Suprapubic skin (tissue), 4 donors: ENCODE results near the gene METTL22. TPM values are rescaled to one million over a fixed set of nuclear protein-coding genes. Genes with fewer than 3 reads are reported as not detected.

Experiments used
- DNase-seq, 2 donors: peaks; one replicate each; pipeline ENCODE4 v3.0.0-alpha.2; 2019; ENCODE audit warnings: low spot score in 2 of 2
- H3K27ac ChIP-seq: fragments of 200-600 bp; sonication (generic); one replicate; pipeline ENCODE4 v1.5.1; 2019
- H3K27me3 ChIP-seq: fragments of 200-600 bp; sonication (generic); one replicate; pipeline ENCODE4 v1.5.1; 2019
- H3K36me3 ChIP-seq: fragments of 200-600 bp; sonication (generic); one replicate; pipeline ENCODE4 v1.5.1; 2019
- H3K4me1 ChIP-seq: fragments of 200-600 bp; sonication (generic); one replicate; pipeline ENCODE4 v1.5.1; 2019
- H3K4me3 ChIP-seq: fragments of 200-600 bp; sonication (generic); one replicate; pipeline ENCODE4 v1.5.1; 2019; ENCODE audit warnings: mild to moderate bottlenecking
- H3K9me3 ChIP-seq: fragments of 200-600 bp; sonication (generic); one replicate; pipeline ENCODE4 v1.5.1; 2019
- EP300 ChIP-seq: sonication (generic); formaldehyde crosslinking; IDR thresholded peaks from one replicate; pipeline ENCODE4 v1.6.1; 2017; ENCODE audit warnings: antibody characterized with exemption
- POLR2A ChIP-seq, 2 donors: fragments of 450-650 bp; IDR thresholded peaks; one replicate each; pipeline ENCODE4 v1.6.1; 2017; ENCODE audit warnings: antibody characterized with exemption in 2 of 2, mild to moderate bottlenecking in 2 of 2, moderate library complexity in 2 of 2
- POLR2AphosphoS5 ChIP-seq, 3 donors: sonication (generic); formaldehyde crosslinking; IDR thresholded peaks; one replicate each; pipeline ENCODE4 v1.6.1; 2017; ENCODE audit warnings: antibody characterized with exemption in 3 of 3
- WGBS: methylation state at CpG from one replicate; pipeline ENCODE4 v1.1.5; 2018; 5-methylcytosine and 5-hydroxymethylcytosine counted together
- total RNA-seq, 4 donors: library from RNA; depleted of rRNA; stranded (reverse); fragments of >200 nt; gene quantifications; one replicate each; pipeline ENCODE4 v1.1.0, GENCODE V29; 2016
- TF ChIP-seq, protein P1 (sequence below), 2 donors: fragments of 200-600 bp in 1 of 2; fragments of 450-650 bp in 1 of 2; sonication (generic) in 1 of 2; IDR thresholded peaks; one replicate each; pipeline ENCODE4 v1.5.1; 2016 to 2019; ENCODE audit warnings: antibody characterized with exemption in 2 of 2, mild to moderate bottlenecking in 1 of 2, moderate library complexity in 1 of 2

METTL22 gene
- total RNA-seq, 4 donors from 2014 or later, result 15.5 to 114 (median 28.3) TPM

GRCh38 chr16:8642146-8642545 lies 20.6 kb downstream of the METTL22 start:
- peaks cover 91% of the 10 kb centered on the region for H3K36me3 ChIP-seq

DNA sequence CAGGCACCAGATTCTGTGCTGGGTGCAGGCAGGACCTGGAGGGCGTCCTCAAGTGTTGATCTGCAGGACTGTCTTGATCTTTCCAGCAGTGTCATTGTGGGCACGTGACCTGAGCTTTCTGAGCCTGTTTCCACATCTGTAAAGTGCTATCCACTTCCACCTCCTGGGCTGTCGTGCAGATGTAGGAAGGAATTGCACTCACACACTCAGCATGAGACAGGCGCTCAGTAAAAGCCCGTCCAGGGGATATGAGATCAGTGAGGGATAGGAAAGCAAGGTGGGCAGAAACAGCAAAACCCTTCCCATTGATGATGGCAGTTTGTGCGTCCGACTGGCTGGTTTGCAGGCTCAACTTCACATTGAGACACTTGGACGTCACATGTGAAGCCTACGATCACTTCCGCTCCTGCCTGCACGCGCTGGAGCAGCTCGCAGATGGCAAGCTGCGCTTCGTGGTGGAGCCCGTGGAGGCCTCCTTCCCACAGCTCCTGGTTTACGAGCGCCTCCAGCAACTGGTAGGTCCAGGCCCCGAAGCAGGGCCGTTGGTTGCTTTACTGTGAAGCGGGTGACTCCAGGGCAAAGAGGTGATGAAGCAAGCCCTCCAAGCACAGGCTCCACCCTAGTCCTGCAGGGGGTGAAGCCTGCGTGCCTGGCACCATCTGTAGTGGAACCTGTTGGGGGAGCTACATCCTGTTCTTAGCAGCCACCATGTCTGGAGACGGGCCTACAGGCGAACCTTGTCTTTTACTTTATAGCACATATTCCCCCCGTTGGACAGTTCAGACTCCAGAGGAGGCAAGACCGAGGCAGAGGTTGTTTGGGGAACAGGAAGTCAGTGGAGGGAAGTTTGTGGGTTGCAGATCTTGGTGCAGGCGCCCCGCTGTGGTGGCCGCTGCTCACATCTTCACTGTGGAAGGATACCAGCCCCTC lies 23.0 kb downstream of the METTL22 start:
- H3K27ac ChIP-seq, result no peak overlapping the region
- no peak for TF ChIP-seq POLR2A (IDR thresholded peaks at IDR 0.05)
- TF ChIP-seq, protein P1, sequence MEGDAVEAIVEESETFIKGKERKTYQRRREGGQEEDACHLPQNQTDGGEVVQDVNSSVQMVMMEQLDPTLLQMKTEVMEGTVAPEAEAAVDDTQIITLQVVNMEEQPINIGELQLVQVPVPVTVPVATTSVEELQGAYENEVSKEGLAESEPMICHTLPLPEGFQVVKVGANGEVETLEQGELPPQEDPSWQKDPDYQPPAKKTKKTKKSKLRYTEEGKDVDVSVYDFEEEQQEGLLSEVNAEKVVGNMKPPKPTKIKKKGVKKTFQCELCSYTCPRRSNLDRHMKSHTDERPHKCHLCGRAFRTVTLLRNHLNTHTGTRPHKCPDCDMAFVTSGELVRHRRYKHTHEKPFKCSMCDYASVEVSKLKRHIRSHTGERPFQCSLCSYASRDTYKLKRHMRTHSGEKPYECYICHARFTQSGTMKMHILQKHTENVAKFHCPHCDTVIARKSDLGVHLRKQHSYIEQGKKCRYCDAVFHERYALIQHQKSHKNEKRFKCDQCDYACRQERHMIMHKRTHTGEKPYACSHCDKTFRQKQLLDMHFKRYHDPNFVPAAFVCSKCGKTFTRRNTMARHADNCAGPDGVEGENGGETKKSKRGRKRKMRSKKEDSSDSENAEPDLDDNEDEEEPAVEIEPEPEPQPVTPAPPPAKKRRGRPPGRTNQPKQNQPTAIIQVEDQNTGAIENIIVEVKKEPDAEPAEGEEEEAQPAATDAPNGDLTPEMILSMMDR (IDR thresholded peaks at IDR 0.05), result no peak
- no peak for TF ChIP-seq POLR2AphosphoS5 (IDR thresholded peaks at IDR 0.05)
- no peak for TF ChIP-seq EP300
- H3K4me3 ChIP-seq, result no peak overlapping the region
- H3K36me3 ChIP-seq, result peaks cover 88% of the 10 kb centered on the region
- no peak for DNase-seq
- no peaks in the 10 kb centered on the region for H3K27me3 ChIP-seq
- no peaks in the 10 kb centered on the region for H3K4me1 ChIP-seq
- no peaks in the 10 kb centered on the region for H3K9me3 ChIP-seq
- 78% methylated on average over 22 of the region's 29 CpGs for WGBS

More at GRCh38 chr16:8642146-8642545, 20.6 kb downstream of the METTL22 start:
- H3K4me1 ChIP-seq, result no peaks in the 10 kb centered on the region
- DNase-seq, result no peak
- no peak overlapping the region for H3K4me3 ChIP-seq
- 83% methylated on average over 16 of the region's 16 CpGs for WGBS
- H3K27me3 ChIP-seq, result no peaks in the 10 kb centered on the region
- H3K9me3 ChIP-seq, result no peaks in the 10 kb centered on the region
- no peak overlapping the region for H3K27ac ChIP-seq
- TF ChIP-seq, protein P1 (IDR thresholded peaks at IDR 0.05), result no peak
- TF ChIP-seq POLR2AphosphoS5 (IDR thresholded peaks at IDR 0.05) (no peak), EP300 (no peak), POLR2A (IDR thresholded peaks at IDR 0.05) (no peak)

DNA sequence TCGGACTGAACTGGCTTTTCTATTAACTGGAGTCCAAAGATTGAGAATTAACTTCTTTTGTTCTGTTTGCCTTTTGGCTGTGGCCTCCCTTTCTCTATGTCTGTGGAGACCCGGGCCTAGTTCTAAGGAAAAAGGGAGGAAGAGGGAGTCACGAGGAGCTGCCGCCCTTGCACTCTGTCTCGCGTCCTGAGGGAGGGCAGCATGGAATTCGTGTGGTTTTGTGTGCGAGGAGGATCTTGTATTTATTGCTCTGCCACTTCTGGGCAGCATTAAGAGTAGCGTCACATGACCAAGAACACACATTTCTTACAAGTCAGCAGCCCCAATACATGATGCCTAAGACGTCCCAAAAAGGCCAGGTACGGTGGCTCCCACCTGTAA lies 23.6 kb downstream of the METTL22 start:
- TF ChIP-seq POLR2A (IDR thresholded peaks at IDR 0.05), result no peak
- H3K9me3 ChIP-seq, result no peaks in the 10 kb centered on the region
- 72% methylated on average over 11 of the region's 11 CpGs for WGBS
- no peak overlapping the region for H3K4me3 ChIP-seq
- H3K27me3 ChIP-seq, result no peaks in the 10 kb centered on the region
- peaks cover 82% of the 10 kb centered on the region for H3K36me3 ChIP-seq
- no peak overlapping the region for H3K27ac ChIP-seq
- DNase-seq, result no peak
- no peaks in the 10 kb centered on the region for H3K4me1 ChIP-seq

GRCh38 chr16:8645831-8646230 lies 24.3 kb downstream of the METTL22 start:
- TF ChIP-seq POLR2A (IDR thresholded peaks at IDR 0.05) (no peak), POLR2AphosphoS5 (IDR thresholded peaks at IDR 0.05) (no peak), EP300 (no peak)
- TF ChIP-seq, protein P1 (IDR thresholded peaks at IDR 0.05), result no peak
- no peaks in the 10 kb centered on the region for H3K27me3 ChIP-seq
- H3K27ac ChIP-seq, result no peak overlapping the region
- peaks cover 82% of the 10 kb centered on the region for H3K36me3 ChIP-seq
- no peak for DNase-seq
- no peaks in the 10 kb centered on the region for H3K4me1 ChIP-seq
- WGBS, result 76% methylated on average over 13 of the region's 13 CpGs
- H3K4me3 ChIP-seq, result no peak overlapping the region
- no peaks in the 10 kb centered on the region for H3K9me3 ChIP-seq

DNA sequence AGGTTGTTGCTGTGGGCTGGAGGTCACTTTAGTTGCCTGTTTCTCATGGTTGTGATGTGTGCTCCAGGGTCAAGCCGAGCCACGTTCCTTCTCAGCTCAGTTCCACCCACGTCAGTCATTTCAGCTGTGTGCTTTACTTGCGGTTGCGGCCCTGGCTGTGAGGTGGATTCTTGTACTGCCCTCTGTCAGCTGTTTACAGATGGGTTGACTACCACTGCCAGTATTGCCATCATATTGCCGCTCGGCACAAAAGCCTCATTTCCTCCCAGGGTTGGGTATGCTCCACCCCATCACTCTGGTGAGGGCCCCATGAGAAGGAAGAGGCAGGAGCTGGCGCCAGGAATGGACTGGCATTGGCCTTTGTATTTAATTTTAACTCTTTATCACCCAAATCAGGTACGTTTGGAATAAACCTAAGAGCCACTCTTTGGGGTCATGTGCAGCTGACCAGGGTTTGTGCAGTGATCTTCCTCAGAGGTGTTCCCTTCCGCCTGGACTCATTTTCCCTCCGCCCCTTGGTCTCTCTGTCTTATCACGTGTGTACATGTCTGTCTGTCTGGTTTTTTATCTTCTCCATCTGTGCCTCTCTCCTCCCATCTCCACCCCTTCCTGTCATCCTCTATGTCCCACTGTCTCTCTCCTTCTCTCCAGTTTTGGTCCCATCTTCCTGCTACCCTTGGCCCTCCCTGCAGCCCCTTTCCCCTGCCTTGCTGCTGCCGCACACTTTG lies 25.0 kb downstream of the METTL22 start:
- Histone ChIP-seq H3K9me3 (no peaks in the 10 kb centered on the region), H3K4me3 (no peak overlapping the region), H3K27ac (no peak overlapping the region), H3K4me1 (no peaks in the 10 kb centered on the region), H3K36me3 (peaks cover 76% of the 10 kb centered on the region), H3K27me3 (no peaks in the 10 kb centered on the region)
- DNase-seq, result no peak
- TF ChIP-seq POLR2A (IDR thresholded peaks at IDR 0.05) (no peak), POLR2AphosphoS5 (IDR thresholded peaks at IDR 0.05) (no peak), EP300 (no peak)
- TF ChIP-seq, protein P1 (IDR thresholded peaks at IDR 0.05), result no peak
- WGBS, result 80% methylated on average over 13 of the region's 13 CpGs
